Measurements from ENCODE around the gene TNFRSF17. TPM values are rescaled to one million over a fixed set of nuclear protein-coding genes. Genes with fewer than 3 reads are reported as not detected.

TNFRSF17 gene
- total and polyA plus RNA-seq, 2 of the 8 experiments (the other 6 are each of a cell fraction or from before 2014, with no cell fraction given) = not detected

- TF ChIP-seq CHD2 (IDR thresholded peaks at IDR 0.05; ENCODE audit: low read length) = no peak
- TF ChIP-seq ATF3 (IDR thresholded peaks at IDR 0.05; ENCODE audit: insufficient read depth, low read depth, low read length) = no peak
- no peak for TF ChIP-seq USF2 (IDR thresholded peaks at IDR 0.05; ENCODE audit: low read length)
- no peak for TF ChIP-seq CHD7 (IDR thresholded peaks at IDR 0.05; ENCODE audit: insufficient replicate concordance, low read length)
Measured at GRCh38 chr16:11916524-11917285, 48.3 kb upstream of the TNFRSF17 start (continued).

Measured in H1 (cell line).